Thymus (tissue), 14 donors: ENCODE results near the gene SPDYE8. TPM values are rescaled to one million over a fixed set of nuclear protein-coding genes. Genes with fewer than 3 reads are reported as not detected.
"Not testable (repeated sequence)": the region's sequence is repeated elsewhere in the genome, so short reads cannot be mapped to it uniquely, and the experiment has no call there.

Experiments
- DNase-seq, 9 donors: peaks; one replicate each; pipeline ENCODE4 v3.0.0-alpha.2; 2013; ENCODE audit warnings: low spot score in 9 of 9, low read depth in 6 of 9, missing footprints in 1 of 9
- H3K27ac ChIP-seq, 2 donors: one replicate each; pipeline ENCODE4 v1.5.1; 2013; ENCODE audit warnings: control low read depth in 1 of 2, low read depth in 1 of 2, low read length in 1 of 2, mild to moderate bottlenecking in 1 of 2, moderate library complexity in 1 of 2
- H3K27me3 ChIP-seq, 2 donors: one replicate each; pipeline ENCODE4 v1.5.1; 2013; ENCODE audit warnings: low read length in 1 of 2; ENCODE audit not compliant: control insufficient read depth in 2 of 2, insufficient read depth in 1 of 2
- H3K36me3 ChIP-seq, 2 donors: one replicate each; pipeline ENCODE4 v1.5.1; 2013; ENCODE audit warnings: low read length in 1 of 2, mild to moderate bottlenecking in 1 of 2, moderate library complexity in 1 of 2; ENCODE audit not compliant: control insufficient read depth in 2 of 2, insufficient read depth in 2 of 2
- H3K4me1 ChIP-seq, 2 donors: one replicate each; pipeline ENCODE4 v1.5.1; 2013; ENCODE audit warnings: low read length in 2 of 2; ENCODE audit not compliant: control insufficient read depth in 2 of 2, insufficient read depth in 2 of 2
- H3K4me3 ChIP-seq, 2 donors: one replicate each; pipeline ENCODE4 v1.5.1; 2013; ENCODE audit warnings: low read length in 2 of 2, control low read depth in 1 of 2, mild to moderate bottlenecking in 1 of 2
- H3K9me3 ChIP-seq, 2 donors: one replicate each; pipeline ENCODE4 v1.5.1; 2013; ENCODE audit warnings: low read length in 1 of 2, mild to moderate bottlenecking in 1 of 2; ENCODE audit not compliant: control insufficient read depth in 2 of 2, insufficient read depth in 1 of 2
- WGBS: extraction: QIAGEN DNeasy Blood & Tissue Kit; methylation state at CpG from one replicate; pipeline ENCODE4 v1.1.7; 2013; 5-methylcytosine and 5-hydroxymethylcytosine counted together
- long read RNA-seq, 10 donors: transcript quantifications; one replicate each; lab custom pipeline, GENCODE V29; 2026
- polyA plus RNA-seq: library from polyadenylated mRNA; stranded (reverse); fragments of 200-250 nt; gene quantifications from one replicate; pipeline ENCODE4 v1.2.3, GENCODE V29; 2013
- total RNA-seq: library from RNA; stranded (reverse); fragments of 120-200 nt; gene quantifications from one replicate; pipeline ENCODE4 v1.2.4, GENCODE V29; 2013
- donor health status: healthy.

SPDYE8 gene, protein sequence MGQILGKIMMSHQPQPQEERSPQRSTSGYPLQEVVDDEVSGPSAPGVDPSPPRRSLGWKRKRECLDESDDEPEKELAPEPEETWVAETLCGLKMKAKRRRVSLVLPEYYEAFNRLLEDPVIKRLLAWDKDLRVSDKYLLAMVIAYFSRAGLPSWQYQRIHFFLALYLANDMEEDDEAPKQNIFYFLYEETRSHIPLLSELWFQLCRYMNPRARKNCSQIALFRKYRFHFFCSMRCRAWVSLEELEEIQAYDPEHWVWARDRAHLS
- total RNA-seq: not detected
- polyA plus RNA-seq: 0.07 TPM
- long read RNA-seq, donor 1: 0 reads
- long read RNA-seq, donor 2: 0 reads
- long read RNA-seq, donor 3: 0 reads
- long read RNA-seq, donor 4: 0 reads
- long read RNA-seq, donor 5: 0 reads
- long read RNA-seq, donor 6: 0 reads
- long read RNA-seq, donor 7: 0 reads
- long read RNA-seq, donor 8: 0 reads
- long read RNA-seq, donor 9: 0 reads
- long read RNA-seq, donor 10: 0 reads

DNA sequence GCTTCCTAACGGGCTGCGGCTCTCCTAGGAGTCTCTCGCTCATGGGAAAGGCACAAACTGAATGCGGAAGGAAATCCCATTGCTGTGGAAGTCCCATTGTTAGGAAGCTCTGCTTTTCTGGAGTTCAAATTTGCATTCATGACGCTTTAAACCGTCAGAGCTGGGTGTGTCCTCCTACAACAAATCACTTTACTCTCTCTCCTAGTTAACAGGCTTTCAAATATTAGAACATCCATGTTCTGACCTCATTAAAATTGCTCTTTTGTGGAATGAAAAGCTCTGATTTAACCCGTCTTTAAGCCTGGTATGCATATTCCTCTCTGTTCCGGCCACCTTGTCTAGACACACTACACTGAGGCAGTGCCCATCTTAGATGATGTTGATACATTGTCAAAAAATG lies at the start of gene SPDYE8:
SPDYE8 (minus strand) TSS at position 101 of the 400 bp plus-strand sequence. CDS start 1,800 bp downstream, outside the sequence.
- not testable (repeated sequence) for H3K4me1 ChIP-seq, H3K9me3 ChIP-seq, H3K27me3 ChIP-seq, DNase-seq, H3K4me3 ChIP-seq, H3K27ac ChIP-seq, H3K36me3 ChIP-seq
- no CpG with 5 or more reads among the region's 8 CpGs for WGBS

DNA sequence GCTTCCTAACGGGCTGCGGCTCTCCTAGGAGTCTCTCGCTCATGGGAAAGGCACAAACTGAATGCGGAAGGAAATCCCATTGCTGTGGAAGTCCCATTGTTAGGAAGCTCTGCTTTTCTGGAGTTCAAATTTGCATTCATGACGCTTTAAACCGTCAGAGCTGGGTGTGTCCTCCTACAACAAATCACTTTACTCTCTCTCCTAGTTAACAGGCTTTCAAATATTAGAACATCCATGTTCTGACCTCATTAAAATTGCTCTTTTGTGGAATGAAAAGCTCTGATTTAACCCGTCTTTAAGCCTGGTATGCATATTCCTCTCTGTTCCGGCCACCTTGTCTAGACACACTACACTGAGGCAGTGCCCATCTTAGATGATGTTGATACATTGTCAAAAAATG lies 28.2 kb upstream of the SPDYE8 start, which contains the start of gene SPDYE11:
SPDYE11 (minus strand) TSS at position 101 of the 400 bp plus-strand sequence. CDS start 1,800 bp downstream, outside the sequence.
- not testable (repeated sequence) for DNase-seq, H3K4me3 ChIP-seq, H3K27me3 ChIP-seq, H3K27ac ChIP-seq, H3K4me1 ChIP-seq, H3K9me3 ChIP-seq, H3K36me3 ChIP-seq
- WGBS: no CpG with 5 or more reads among the region's 8 CpGs

DNA sequence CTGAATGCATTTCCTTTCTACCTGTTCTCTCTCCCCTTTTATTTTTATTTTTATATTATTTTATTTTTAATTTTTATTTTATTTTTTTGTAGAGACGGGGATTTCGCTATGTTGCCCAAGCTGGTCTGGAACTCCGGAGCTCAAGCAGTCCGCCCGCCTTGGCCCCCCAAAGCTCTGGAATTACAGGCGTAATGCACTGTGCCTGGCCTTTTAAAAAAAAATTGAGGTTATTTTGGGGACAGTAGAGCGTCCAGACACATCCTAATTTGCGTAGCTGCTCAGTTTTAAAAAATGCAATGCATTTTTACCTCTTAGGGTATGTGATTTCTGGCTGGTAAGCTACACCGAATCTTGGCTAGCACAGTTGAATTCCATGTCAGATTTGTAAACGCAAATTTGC lies 23.1 kb downstream of the SPDYE8 start:
- not testable (repeated sequence) for H3K9me3 ChIP-seq, H3K27ac ChIP-seq, H3K27me3 ChIP-seq, H3K4me3 ChIP-seq, H3K4me1 ChIP-seq, H3K36me3 ChIP-seq
- WGBS: 31% methylated on average over 10 of the region's 10 CpGs
- peak in 1 of 9 donors; percentile 0 for DNase-seq

DNA sequence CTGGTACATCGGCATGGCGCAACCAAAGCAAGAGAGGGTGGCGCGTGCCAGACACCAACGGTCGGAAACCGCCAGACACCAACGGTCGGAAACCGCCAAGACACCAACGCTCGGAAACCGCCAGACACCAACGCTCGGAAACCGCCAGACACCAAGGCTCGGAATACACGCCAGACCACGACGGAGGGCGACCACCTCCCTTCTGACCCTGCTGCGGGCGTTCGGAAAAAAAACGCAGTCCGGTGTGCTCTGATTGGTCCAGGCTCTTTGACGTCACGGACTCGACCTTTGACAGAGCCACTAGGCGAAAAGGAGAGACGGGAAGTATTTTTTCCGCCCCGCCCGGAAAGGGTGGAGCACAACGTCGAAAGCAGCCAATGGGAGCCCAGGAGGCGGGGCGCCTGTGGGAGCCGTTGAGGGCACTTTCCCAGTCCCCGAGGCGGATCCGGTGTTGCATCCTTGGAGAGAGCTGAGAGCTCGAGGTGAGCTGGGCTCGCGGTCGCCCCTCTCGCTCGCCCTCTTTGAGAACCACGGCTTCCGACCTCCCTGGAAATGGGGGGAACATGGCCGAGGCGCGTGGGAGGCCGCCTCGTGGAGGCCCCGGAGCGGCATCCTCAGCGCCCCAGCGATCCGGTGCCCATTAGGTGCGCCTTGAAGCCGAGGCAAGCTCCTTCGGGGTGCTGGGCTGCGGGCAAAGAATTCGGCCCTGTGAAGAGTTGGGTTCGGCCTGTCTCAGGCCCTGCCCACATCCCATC lies 23.7 kb downstream of the SPDYE8 start:
- under 1% methylated on average over 50 of the region's 66 CpGs for WGBS
- H3K4me1 ChIP-seq, H3K27me3 ChIP-seq, H3K36me3 ChIP-seq, H3K9me3 ChIP-seq: not testable (repeated sequence)
- peak overlapping the region; percentile 78 to 95 for H3K27ac ChIP-seq
- H3K4me3 ChIP-seq: peak overlapping the region; percentile 51 to 52
- peak in 6 of 9 donors; percentile 65 to 79 (median 72) for DNase-seq

DNA sequence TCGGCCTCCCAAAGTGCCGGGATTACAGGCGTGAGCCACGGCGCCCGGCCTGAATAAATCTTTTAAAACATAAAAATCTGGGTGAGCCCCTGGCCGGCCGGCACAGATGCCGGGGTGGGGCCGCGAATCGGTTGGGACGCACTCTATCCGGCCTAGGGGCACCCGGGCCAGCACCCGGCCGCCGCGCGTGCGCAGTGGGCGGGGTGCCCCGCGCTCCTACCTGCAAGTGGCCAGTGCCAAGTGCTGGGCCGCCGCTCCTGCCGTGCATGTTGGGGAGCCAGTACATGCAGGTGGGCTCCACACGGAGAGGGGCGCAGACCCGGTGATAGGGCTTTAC lies 24.2 kb downstream of the SPDYE8 start:
- peak overlapping the region; percentile 51 to 52 for H3K4me3 ChIP-seq
- under 1% methylated on average over 17 of the region's 30 CpGs for WGBS
- not testable (repeated sequence) for DNase-seq, H3K9me3 ChIP-seq, H3K27me3 ChIP-seq, H3K4me1 ChIP-seq, H3K36me3 ChIP-seq
- peak overlapping the region; percentile 78 to 83 for H3K27ac ChIP-seq

DNA sequence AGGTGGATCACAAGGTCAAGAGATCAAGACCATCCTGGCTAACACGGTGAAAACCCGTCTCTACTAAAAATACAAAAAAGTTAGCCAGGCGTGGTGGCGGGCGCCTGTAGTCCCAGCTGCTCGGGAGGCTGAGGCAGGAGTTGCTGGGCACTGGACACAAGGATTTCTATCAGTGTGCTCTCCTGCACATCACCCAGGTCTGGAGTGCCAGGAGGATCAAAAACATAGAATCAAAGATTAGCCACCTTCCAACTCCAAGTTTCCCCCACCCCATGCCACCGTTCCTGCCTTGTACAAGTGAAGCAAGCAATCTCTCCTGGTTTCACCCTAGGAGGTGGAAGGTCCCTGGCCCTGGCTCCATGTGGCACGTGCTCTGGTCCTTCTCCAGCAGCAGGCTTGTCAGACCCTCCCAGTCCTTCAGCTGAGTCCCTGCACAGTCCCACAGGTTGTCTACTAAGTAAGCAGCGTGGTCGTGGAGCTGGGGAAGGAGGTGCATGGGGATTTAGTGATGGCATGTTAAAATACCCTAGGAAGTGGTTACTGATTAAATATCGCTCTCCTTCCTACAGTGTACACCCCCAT lies 31.6 kb downstream of the SPDYE8 start:
- not testable (repeated sequence) for H3K4me1 ChIP-seq, H3K36me3 ChIP-seq, H3K4me3 ChIP-seq, H3K9me3 ChIP-seq, H3K27me3 ChIP-seq, H3K27ac ChIP-seq, DNase-seq
- no CpG with 5 or more reads among the region's 11 CpGs for WGBS

DNA sequence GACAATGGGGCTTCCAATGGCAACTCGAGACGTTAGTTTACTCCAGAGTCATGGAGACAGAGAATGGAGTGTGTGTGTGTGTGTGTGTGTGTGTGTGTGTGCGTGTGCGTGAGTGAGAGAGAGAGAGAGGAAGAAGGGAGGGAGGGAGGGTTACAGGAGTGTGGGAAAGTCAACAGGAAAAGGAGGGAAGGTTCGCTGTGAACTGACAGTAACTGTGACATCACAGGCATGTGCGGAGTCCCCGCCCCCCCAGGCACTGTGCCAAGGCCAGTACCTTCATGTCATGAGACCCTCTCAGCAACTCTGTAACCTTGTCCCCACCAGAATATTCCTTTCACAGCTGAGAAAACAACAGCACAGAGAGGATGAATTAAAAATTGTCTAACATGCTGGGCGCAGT lies 32.1 kb downstream of the SPDYE8 start:
- not testable (repeated sequence) for H3K27ac ChIP-seq, H3K27me3 ChIP-seq, H3K4me1 ChIP-seq, H3K9me3 ChIP-seq, DNase-seq, H3K4me3 ChIP-seq, H3K36me3 ChIP-seq
- 76% methylated on average over 4 of the region's 8 CpGs for WGBS

DNA sequence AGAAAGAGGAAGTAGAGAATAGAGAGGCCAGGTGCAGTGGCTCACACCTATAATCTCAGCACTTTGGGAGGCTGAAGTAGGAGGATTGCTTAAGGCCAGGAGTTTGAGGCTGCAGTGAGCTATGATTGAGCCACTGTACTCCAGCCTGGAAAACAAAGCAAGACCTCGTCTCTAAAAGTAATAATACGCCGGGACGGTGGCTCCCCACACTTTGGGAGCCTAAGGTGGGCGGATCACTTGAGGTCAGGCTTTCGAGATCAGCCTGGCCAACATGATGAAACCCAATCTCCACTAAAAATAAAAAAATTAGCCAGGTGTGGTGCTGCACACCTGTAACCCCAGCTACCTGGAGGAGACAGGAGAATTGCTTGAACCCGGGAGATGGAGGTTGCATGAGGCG lies 34.1 kb downstream of the SPDYE8 start:
- not testable (repeated sequence) for H3K9me3 ChIP-seq, H3K27ac ChIP-seq, H3K4me1 ChIP-seq, H3K36me3 ChIP-seq, H3K27me3 ChIP-seq, DNase-seq, H3K4me3 ChIP-seq
- whole genome bisulfite sequencing: 98% methylated on average over 8 of the region's 8 CpGs
